ENCODE results near the gene CCNI2. TPM values are rescaled to one million over a fixed set of nuclear protein-coding genes. Genes with fewer than 3 reads are reported as not detected.

The CCNI2 gene
- total RNA-seq, 1 experiment from 2014 or later, result 1.7 TPM

GRCh38 chr5:132790201-132790865 lies 43.1 kb downstream of the CCNI2 start:
- TF ChIP-seq NFE2L1 (CRISPR knock-in tag; IDR thresholded peaks at IDR 0.05) (no peak), KAT7 (CRISPR knock-in tag; IDR thresholded peaks at IDR 0.05; ENCODE audit: borderline replicate concordance) (no peak), ATF1 (CRISPR knock-in tag; IDR thresholded peaks at IDR 0.05) (no peak), ZNF138 (CRISPR knock-in tag; conservative IDR thresholded peaks at IDR 0.05) (no peak), CBFB (CRISPR knock-in tag; IDR thresholded peaks at IDR 0.05; ENCODE audit: low read depth) (no peak), E2F5 (CRISPR knock-in tag; IDR thresholded peaks at IDR 0.05) (no peak), USF1 (CRISPR knock-in tag; IDR thresholded peaks at IDR 0.05) (no peak), CREM (CRISPR knock-in tag; IDR thresholded peaks at IDR 0.05) (no peak), IRF1 (CRISPR knock-in tag; IDR thresholded peaks at IDR 0.05) (no peak), AFF4 (CRISPR knock-in tag; IDR thresholded peaks at IDR 0.05; ENCODE audit: borderline replicate concordance) (no peak), ZNF121 (CRISPR knock-in tag; IDR thresholded peaks at IDR 0.05) (no peak), CREB1 (CRISPR knock-in tag; IDR thresholded peaks at IDR 0.05) (no peak), NFATC4 (CRISPR knock-in tag; IDR thresholded peaks at IDR 0.05) (no peak), HMGA2 (CRISPR knock-in tag; IDR thresholded peaks at IDR 0.05) (no peak), SP1 (CRISPR knock-in tag; conservative IDR thresholded peaks at IDR 0.05) (no peak), HMGXB4 (CRISPR knock-in tag; IDR thresholded peaks at IDR 0.05) (no peak), JAZF1 (CRISPR knock-in tag; IDR thresholded peaks at IDR 0.05) (no peak)
- CTCF ChIA-PET, result interaction anchor here (1.0 to 1.4 kb wide), 3 partner anchors 17 to 37 kb away, joined by 4 to 7 read pairs (median 6); no protein-coding TSS in a partner anchor
- H3K27ac Mint-ChIP-seq, result no peak overlapping the region

GRCh38 chr5:132791026-132791425 lies 43.8 kb downstream of the CCNI2 start:
- DNase-seq (ENCODE audit: low spot score) (no peak), ATAC-seq (no peak)
- ChIA-PET CTCF (interaction anchor here (1.3 kb wide), 1 partner anchor 16 kb away, joined by 4 read pairs; no protein-coding TSS in a partner anchor), POLR2A (no interaction called here)
- no peak for TF ChIP-seq CREM (CRISPR knock-in tag; IDR thresholded peaks at IDR 0.05)
- TF ChIP-seq SMAD4 (CRISPR knock-in tag; IDR thresholded peaks at IDR 0.05), result no peak
- TF ChIP-seq E2F5 (CRISPR knock-in tag; IDR thresholded peaks at IDR 0.05), result no peak
- no peak for TF ChIP-seq IRF2 (CRISPR knock-in tag; IDR thresholded peaks at IDR 0.05; ENCODE audit: borderline replicate concordance, low read depth)
- no peak for TF ChIP-seq USF1 (CRISPR knock-in tag; IDR thresholded peaks at IDR 0.05)
- no peak for TF ChIP-seq AR (CRISPR knock-in tag; IDR thresholded peaks at IDR 0.05)
- Mint-ChIP-seq H3K9me3 (peaks cover 3% of the 10 kb centered on the region), H3K27me3 (ENCODE audit: low read depth) (peaks cover 8% of the 10 kb centered on the region), H3K4me3 (no peak overlapping the region), H3K27ac (no peak overlapping the region), H3K4me1 (peaks cover 6% of the 10 kb centered on the region; the same call in 1 of the 2 replicates), H3K36me3 (no peaks in the 10 kb centered on the region)

More at GRCh38 chr5:132790201-132790865, 43.1 kb downstream of the CCNI2 start:
- peaks cover 10% of the 10 kb centered on the region for H3K27me3 Mint-ChIP-seq (ENCODE audit: low read depth)
- POLR2A ChIA-PET, result interaction anchor here (0.6 kb wide), 1 partner anchor 9 kb away, joined by 4 read pairs; no protein-coding TSS in a partner anchor
- no peak overlapping the region for H3K4me3 Mint-ChIP-seq
- H3K4me1 Mint-ChIP-seq, result peaks cover 6% of the 10 kb centered on the region; the same call in 1 of the 2 replicates
- ATAC-seq (no peak), DNase-seq (ENCODE audit: low spot score) (no peak)
- no peaks in the 10 kb centered on the region for H3K36me3 Mint-ChIP-seq
- peaks cover 6% of the 10 kb centered on the region for H3K9me3 Mint-ChIP-seq

Data from WTC11 (cell line).